WTC11 (cell line): ENCODE data around the gene PITHD1.

Experiments
- CREM ChIP-seq: sonication (generic); formaldehyde crosslinking; IDR thresholded peaks from 2 replicates; pipeline ENCODE4 v1.8.1; 2022; ENCODE audit warnings: mild to moderate bottlenecking, missing genetic modification reagents, moderate library complexity
- CTCF ChIP-seq: fragments of 200-600 bp; IDR thresholded peaks from 2 replicates; pipeline ENCODE4 v1.8.0; 2022; ENCODE audit warnings: antibody characterized with exemption
- ELF4 ChIP-seq: sonication (generic); formaldehyde crosslinking; IDR thresholded peaks from 2 replicates; pipeline ENCODE4 v1.8.1; 2022; ENCODE audit warnings: low read depth, mild to moderate bottlenecking, moderate library complexity, missing genetic modification reagents
- FOXK1 ChIP-seq: sonication (generic); formaldehyde crosslinking; IDR thresholded peaks from 2 replicates; pipeline ENCODE4 v1.8.0; 2022; ENCODE audit warnings: mild to moderate bottlenecking, moderate library complexity, missing genetic modification reagents
- GRHL2 ChIP-seq: fragments of 250-450 bp; sonication (Bioruptor Pico); IDR thresholded peaks from 2 replicates; pipeline ENCODE4 v1.8.0; 2022; ENCODE audit warnings: mild to moderate bottlenecking, moderate library complexity; ENCODE audit not compliant: insufficient replicate concordance, severe bottlenecking
- JUN ChIP-seq: sonication (generic); formaldehyde crosslinking; IDR thresholded peaks from 2 replicates; pipeline ENCODE4 v1.8.0; 2023; ENCODE audit warnings: mild to moderate bottlenecking, missing genetic modification reagents
- KAT7 ChIP-seq: sonication (generic); formaldehyde crosslinking; IDR thresholded peaks from 2 replicates; pipeline ENCODE4 v1.8.1; 2023; ENCODE audit warnings: missing genetic modification reagents, mild to moderate bottlenecking, borderline replicate concordance
- MAX ChIP-seq: sonication (generic); formaldehyde crosslinking; IDR thresholded peaks from 2 replicates; pipeline ENCODE4 v1.8.0; 2022; ENCODE audit warnings: mild to moderate bottlenecking, missing genetic modification reagents
- TEAD4 ChIP-seq: sonication (generic); formaldehyde crosslinking; IDR thresholded peaks from 2 replicates; pipeline ENCODE4 v1.8.0; 2022; ENCODE audit warnings: mild to moderate bottlenecking, missing genetic modification reagents
- ZBTB21 ChIP-seq: sonication (generic); formaldehyde crosslinking; IDR thresholded peaks from 2 replicates; pipeline ENCODE4 v1.8.1; 2023; ENCODE audit warnings: mild to moderate bottlenecking, missing genetic modification reagents, borderline replicate concordance
- TF ChIP-seq, protein P1 (sequence below): sonication (generic); formaldehyde crosslinking; IDR thresholded peaks from 2 replicates; pipeline ENCODE4 v1.8.1; 2022; ENCODE audit warnings: low read depth, mild to moderate bottlenecking, moderate library complexity, missing genetic modification reagents, borderline replicate concordance
- TF ChIP-seq, protein P2 (sequence below): sonication (generic); formaldehyde crosslinking; conservative IDR thresholded peaks from 2 replicates; pipeline ENCODE4 v1.8.1; 2022; ENCODE audit warnings: mild to moderate bottlenecking, missing genetic modification reagents
- TF ChIP-seq, protein P3 (sequence below): sonication (generic); formaldehyde crosslinking; IDR thresholded peaks from 2 replicates; pipeline ENCODE4 v1.8.1; 2022; ENCODE audit warnings: mild to moderate bottlenecking, missing genetic modification reagents, moderate library complexity, borderline replicate concordance
- TF ChIP-seq, protein P4 (sequence below): sonication (generic); formaldehyde crosslinking; conservative IDR thresholded peaks from 2 replicates; pipeline ENCODE4 v1.8.1; 2023; ENCODE audit warnings: mild to moderate bottlenecking, low read depth, missing genetic modification reagents, moderate library complexity

DNA sequence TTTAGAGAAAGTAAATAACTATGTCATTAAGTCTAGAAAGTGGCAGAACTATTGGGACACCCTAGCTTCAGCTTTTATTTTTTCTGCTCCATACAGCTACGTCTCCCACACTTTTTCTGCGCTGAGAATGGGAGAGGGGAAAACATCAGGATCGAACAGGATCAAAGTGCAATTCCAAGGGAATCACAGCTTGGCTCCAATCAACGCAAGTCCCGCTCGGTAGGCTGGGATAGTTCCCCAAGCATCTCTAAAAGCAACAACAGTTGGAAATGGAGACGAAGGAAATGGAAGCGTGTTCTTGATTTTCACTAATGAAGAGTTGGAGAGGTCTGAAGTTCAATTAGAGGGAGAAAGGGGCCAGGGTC is 46.5 kb downstream of the PITHD1 start:
- TF ChIP-seq CREM (no peak), ELF4 (no peak), CTCF (no peak), GRHL2 (CRISPR knock-in tag) (no peak), ZBTB21 (no peak), KAT7 (CRISPR knock-in tag) (no peak), MAX (CRISPR knock-in tag) (no peak), FOXK1 (no peak), TEAD4 (CRISPR knock-in tag) (no peak), JUN (CRISPR knock-in tag) (no peak)
- TF ChIP-seq, protein P1, sequence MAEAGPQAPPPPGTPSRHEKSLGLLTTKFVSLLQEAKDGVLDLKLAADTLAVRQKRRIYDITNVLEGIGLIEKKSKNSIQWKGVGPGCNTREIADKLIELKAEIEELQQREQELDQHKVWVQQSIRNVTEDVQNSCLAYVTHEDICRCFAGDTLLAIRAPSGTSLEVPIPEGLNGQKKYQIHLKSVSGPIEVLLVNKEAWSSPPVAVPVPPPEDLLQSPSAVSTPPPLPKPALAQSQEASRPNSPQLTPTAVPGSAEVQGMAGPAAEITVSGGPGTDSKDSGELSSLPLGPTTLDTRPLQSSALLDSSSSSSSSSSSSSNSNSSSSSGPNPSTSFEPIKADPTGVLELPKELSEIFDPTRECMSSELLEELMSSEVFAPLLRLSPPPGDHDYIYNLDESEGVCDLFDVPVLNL (CRISPR knock-in tag), result no peak
- TF ChIP-seq, protein P2, sequence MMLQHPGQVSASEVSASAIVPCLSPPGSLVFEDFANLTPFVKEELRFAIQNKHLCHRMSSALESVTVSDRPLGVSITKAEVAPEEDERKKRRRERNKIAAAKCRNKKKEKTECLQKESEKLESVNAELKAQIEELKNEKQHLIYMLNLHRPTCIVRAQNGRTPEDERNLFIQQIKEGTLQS (CRISPR knock-in tag), result no peak
- TF ChIP-seq, protein P3, sequence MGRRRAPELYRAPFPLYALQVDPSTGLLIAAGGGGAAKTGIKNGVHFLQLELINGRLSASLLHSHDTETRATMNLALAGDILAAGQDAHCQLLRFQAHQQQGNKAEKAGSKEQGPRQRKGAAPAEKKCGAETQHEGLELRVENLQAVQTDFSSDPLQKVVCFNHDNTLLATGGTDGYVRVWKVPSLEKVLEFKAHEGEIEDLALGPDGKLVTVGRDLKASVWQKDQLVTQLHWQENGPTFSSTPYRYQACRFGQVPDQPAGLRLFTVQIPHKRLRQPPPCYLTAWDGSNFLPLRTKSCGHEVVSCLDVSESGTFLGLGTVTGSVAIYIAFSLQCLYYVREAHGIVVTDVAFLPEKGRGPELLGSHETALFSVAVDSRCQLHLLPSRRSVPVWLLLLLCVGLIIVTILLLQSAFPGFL, result no peak
- TF ChIP-seq, protein P4, sequence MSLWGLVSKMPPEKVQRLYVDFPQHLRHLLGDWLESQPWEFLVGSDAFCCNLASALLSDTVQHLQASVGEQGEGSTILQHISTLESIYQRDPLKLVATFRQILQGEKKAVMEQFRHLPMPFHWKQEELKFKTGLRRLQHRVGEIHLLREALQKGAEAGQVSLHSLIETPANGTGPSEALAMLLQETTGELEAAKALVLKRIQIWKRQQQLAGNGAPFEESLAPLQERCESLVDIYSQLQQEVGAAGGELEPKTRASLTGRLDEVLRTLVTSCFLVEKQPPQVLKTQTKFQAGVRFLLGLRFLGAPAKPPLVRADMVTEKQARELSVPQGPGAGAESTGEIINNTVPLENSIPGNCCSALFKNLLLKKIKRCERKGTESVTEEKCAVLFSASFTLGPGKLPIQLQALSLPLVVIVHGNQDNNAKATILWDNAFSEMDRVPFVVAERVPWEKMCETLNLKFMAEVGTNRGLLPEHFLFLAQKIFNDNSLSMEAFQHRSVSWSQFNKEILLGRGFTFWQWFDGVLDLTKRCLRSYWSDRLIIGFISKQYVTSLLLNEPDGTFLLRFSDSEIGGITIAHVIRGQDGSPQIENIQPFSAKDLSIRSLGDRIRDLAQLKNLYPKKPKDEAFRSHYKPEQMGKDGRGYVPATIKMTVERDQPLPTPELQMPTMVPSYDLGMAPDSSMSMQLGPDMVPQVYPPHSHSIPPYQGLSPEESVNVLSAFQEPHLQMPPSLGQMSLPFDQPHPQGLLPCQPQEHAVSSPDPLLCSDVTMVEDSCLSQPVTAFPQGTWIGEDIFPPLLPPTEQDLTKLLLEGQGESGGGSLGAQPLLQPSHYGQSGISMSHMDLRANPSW, result no peak
